GM18868 (cell line): ENCODE results near the gene PTAR1.
A peak's percentile ranks its signal among the peaks of the same experiment; 100 is the strongest.

Source experiments
- ATAC-seq: cut with Tn5 transposase; IDR thresholded peaks from one replicate; pipeline ENCODE4 v1.9.1; 2021; ENCODE audit warnings: mild to moderate bottlenecking, moderate library complexity; ENCODE audit not compliant: unreplicated experiment

Gene PTAR1

GRCh38 chr9:69675563-69675962 lies 84.2 kb downstream of the PTAR1 start:
- no peak for ATAC-seq

GRCh38 chr9:69674716-69675438 lies 84.9 kb downstream of the PTAR1 start:
- no peak for ATAC-seq

- ATAC-seq = no peak
These were observed 85.6 kb downstream of the PTAR1 start for GRCh38 chr9:69674112-69674685.

GRCh38 chr9:69673311-69673640 lies 86.5 kb downstream of the PTAR1 start:
- ATAC-seq = no peak

GRCh38 chr9:69672596-69673310 lies 87.1 kb downstream of the PTAR1 start:
- ATAC-seq = peak; percentile 95

- peak; percentile 41 for ATAC-seq
These were observed 87.8 kb downstream of the PTAR1 start, which contains the start of gene APBA1 for GRCh38 chr9:69671879-69672595. Gene APBA1, minus strand, starts transcription at chr9:69672371.

GRCh38 chr9:69671311-69671878 lies 88.4 kb downstream of the PTAR1 start:
- no peak for ATAC-seq

- ATAC-seq = no peak
These were observed 92.5 kb downstream of the PTAR1 start for GRCh38 chr9:69667306-69667705.

GRCh38 chr9:69660304-69660703 lies 99.5 kb downstream of the PTAR1 start:
- no peak for ATAC-seq
